Measurements from ENCODE around the gene CREB3L2. TPM values are rescaled to one million over a fixed set of nuclear protein-coding genes. Genes with fewer than 3 reads are reported as not detected.

CREB3L2 gene
- total RNA-seq, 1 experiment from 2014 or later = 60.6 TPM

DNA sequence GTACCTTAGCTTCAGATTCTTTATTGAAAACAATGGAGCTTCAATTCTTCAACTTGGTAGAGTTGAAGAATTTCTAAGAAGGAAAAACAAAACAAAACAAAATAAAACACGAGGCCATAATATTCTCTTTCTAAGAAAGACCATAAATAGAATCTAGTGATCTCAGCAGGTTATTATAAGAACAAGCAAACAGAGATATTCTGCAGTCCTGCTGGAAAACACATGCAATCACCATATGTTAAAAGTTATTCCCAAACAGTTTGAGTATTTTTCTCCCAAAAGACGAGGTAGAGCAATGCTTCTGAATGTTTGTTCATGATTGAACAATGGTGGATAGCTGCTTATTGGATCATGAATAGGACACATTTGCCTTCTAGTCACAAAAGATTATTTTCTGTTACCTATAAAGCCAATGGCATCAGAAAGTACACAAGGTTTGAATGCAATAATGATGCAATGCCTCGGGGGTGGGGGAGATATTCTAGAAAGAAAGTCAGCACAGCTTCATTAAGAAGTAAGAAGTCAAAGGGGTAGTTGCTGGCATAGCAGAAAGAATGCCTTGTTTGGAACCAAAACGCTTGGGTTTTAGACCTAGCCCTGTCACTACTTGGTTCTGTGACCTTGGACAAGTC, 59.3 kb downstream of the CREB3L2 start:
- no peaks in the 10 kb centered on the region for H3K36me3 Mint-ChIP-seq
- DNase-seq (ENCODE audit: low spot score) (no peak), ATAC-seq (no peak)
- no peaks in the 10 kb centered on the region for H3K27me3 Mint-ChIP-seq (ENCODE audit: low read depth)
- H3K4me1 Mint-ChIP-seq = peaks cover 45% of the 10 kb centered on the region
- H3K4me3 Mint-ChIP-seq = no peak overlapping the region
- TF ChIP-seq, protein P1, sequence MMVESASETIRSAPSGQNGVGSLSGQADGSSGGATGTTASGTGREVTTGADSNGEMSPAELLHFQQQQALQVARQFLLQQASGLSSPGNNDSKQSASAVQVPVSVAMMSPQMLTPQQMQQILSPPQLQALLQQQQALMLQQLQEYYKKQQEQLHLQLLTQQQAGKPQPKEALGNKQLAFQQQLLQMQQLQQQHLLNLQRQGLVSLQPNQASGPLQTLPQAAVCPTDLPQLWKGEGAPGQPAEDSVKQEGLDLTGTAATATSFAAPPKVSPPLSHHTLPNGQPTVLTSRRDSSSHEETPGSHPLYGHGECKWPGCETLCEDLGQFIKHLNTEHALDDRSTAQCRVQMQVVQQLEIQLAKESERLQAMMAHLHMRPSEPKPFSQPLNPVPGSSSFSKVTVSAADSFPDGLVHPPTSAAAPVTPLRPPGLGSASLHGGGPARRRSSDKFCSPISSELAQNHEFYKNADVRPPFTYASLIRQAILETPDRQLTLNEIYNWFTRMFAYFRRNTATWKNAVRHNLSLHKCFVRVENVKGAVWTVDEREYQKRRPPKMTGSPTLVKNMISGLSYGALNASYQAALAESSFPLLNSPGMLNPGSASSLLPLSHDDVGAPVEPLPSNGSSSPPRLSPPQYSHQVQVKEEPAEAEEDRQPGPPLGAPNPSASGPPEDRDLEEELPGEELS (CRISPR knock-in tag; IDR thresholded peaks at IDR 0.05) = no peak
- no peak for TF ChIP-seq NFYB (CRISPR knock-in tag; conservative IDR thresholded peaks at IDR 0.05; ENCODE audit: low read depth)
- TF ChIP-seq RORB (CRISPR knock-in tag; IDR thresholded peaks at IDR 0.05) = no peak
- TF ChIP-seq ZNF281 (CRISPR knock-in tag; IDR thresholded peaks at IDR 0.05) = no peak
- no peak for TF ChIP-seq PREB (CRISPR knock-in tag; IDR thresholded peaks at IDR 0.05; ENCODE audit: borderline replicate concordance)
- TF ChIP-seq E2F5 (CRISPR knock-in tag; IDR thresholded peaks at IDR 0.05) = no peak
- no peak for TF ChIP-seq SMAD4 (CRISPR knock-in tag; IDR thresholded peaks at IDR 0.05)
- TF ChIP-seq TP53 (CRISPR knock-in tag; IDR thresholded peaks at IDR 0.05) = no peak
- no peaks in the 10 kb centered on the region for H3K9me3 Mint-ChIP-seq
- POLR2A ChIA-PET = no interaction called here
- no peak overlapping the region for H3K27ac Mint-ChIP-seq
- CTCF ChIA-PET = interaction anchor here (1.0 to 1.5 kb wide), 2 partner anchors 59 to 316 kb away, joined by 3 to 4 read pairs; partner anchors contain the start of gene CREB3L2

DNA sequence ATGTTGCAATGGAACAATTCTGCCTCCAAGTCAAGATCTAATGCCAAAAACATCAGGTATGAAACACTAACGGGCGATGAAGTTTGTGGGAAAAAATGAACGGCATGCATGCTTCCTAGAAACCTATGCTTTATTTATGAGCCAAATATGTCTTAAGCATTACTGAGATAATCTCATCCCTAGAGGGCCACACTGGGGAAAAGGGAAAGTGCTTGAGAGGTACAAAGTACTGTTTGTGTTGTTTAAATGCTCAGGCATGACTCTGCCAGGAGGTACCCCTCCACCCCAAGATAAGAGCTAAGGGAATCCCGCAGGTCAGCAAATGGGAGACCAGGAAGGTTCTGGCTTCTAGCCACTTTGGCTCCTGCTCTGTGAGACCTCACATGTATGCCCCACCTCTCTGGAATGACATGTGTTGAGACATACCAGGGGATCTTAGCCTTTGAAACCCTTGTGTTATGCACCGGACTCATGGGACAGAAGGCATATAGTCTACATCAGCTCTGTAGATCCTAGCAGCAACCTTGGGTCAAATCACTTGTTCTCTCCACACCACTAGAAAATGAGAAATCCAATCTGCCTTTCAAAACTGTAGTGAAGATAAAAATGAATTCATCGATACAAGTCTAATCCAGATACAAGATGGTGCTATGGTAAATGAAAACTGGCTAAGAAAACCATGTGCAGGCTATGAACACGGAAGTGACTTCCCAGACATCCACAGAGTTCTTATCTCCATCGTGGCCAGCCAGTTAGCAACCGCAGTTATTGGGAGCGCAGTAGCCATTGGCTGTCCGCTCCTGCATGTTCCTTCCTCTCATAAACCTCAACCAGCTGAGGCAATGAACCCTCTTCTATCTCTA, 61.0 kb downstream of the CREB3L2 start:
- peaks cover 56% of the 10 kb centered on the region for H3K4me1 Mint-ChIP-seq
- H3K36me3 Mint-ChIP-seq = no peaks in the 10 kb centered on the region
- DNase-seq (ENCODE audit: low spot score) (no peak), ATAC-seq (no peak)
- TF ChIP-seq ZNF317 (CRISPR knock-in tag; IDR thresholded peaks at IDR 0.05; ENCODE audit: borderline replicate concordance, low read depth) (no peak), FOXK1 (CRISPR knock-in tag; IDR thresholded peaks at IDR 0.05) (no peak), ZNF423 (CRISPR knock-in tag; IDR thresholded peaks at IDR 0.05) (no peak), IRF1 (CRISPR knock-in tag; IDR thresholded peaks at IDR 0.05) (no peak), ZNF219 (CRISPR knock-in tag; IDR thresholded peaks at IDR 0.05; ENCODE audit: borderline replicate concordance) (no peak), SOX15 (CRISPR knock-in tag; IDR thresholded peaks at IDR 0.05) (no peak), JAZF1 (CRISPR knock-in tag; IDR thresholded peaks at IDR 0.05) (no peak), GTF2I (CRISPR knock-in tag; conservative IDR thresholded peaks at IDR 0.05) (no peak)
- TF ChIP-seq, protein P2, sequence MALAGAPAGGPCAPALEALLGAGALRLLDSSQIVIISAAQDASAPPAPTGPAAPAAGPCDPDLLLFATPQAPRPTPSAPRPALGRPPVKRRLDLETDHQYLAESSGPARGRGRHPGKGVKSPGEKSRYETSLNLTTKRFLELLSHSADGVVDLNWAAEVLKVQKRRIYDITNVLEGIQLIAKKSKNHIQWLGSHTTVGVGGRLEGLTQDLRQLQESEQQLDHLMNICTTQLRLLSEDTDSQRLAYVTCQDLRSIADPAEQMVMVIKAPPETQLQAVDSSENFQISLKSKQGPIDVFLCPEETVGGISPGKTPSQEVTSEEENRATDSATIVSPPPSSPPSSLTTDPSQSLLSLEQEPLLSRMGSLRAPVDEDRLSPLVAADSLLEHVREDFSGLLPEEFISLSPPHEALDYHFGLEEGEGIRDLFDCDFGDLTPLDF (CRISPR knock-in tag; IDR thresholded peaks at IDR 0.05) = no peak
- no peak overlapping the region for H3K27ac Mint-ChIP-seq
- ChIA-PET CTCF (no interaction called here), POLR2A (no interaction called here)
- H3K9me3 Mint-ChIP-seq = no peaks in the 10 kb centered on the region
- H3K4me3 Mint-ChIP-seq = no peak overlapping the region
- H3K27me3 Mint-ChIP-seq (ENCODE audit: low read depth) = no peaks in the 10 kb centered on the region
